ENCODE results near the gene FANCC. TPM values are rescaled to one million over a fixed set of nuclear protein-coding genes. Genes with fewer than 3 reads are reported as not detected.
A peak's percentile ranks its signal among the peaks of the same experiment; 100 is the strongest.

The FANCC gene
- total RNA-seq, 4 donors from 2014 or later: 13.8 to 32.2 (median 21.4) TPM

- peaks cover 0 to 9% (median 0%) of the 10 kb centered on the region in 4 donors for H3K4me1 ChIP-seq
- TF ChIP-seq CTCF (IDR thresholded peaks at IDR 0.05): no peak
- no peak for TF ChIP-seq POLR2A (IDR thresholded peaks at IDR 0.05)
- DNase-seq: no peak
- no peaks in the 10 kb centered on the region for H3K27me3 ChIP-seq
- no peaks in the 10 kb centered on the region for H3K36me3 ChIP-seq
- no peak overlapping the region for H3K27ac ChIP-seq
- no peaks in the 10 kb centered on the region for H3K9me3 ChIP-seq
- no peak overlapping the region for H3K4me3 ChIP-seq
These were observed 131.6 kb downstream of the FANCC start for GRCh38 chr9:95185956-95186355.

GRCh38 chr9:95182854-95183563 lies 134.5 kb downstream of the FANCC start:
- H3K27ac ChIP-seq: no peak overlapping the region
- no peaks in the 10 kb centered on the region for H3K4me1 ChIP-seq
- no peaks in the 10 kb centered on the region for H3K9me3 ChIP-seq
- no peaks in the 10 kb centered on the region for H3K27me3 ChIP-seq
- TF ChIP-seq CTCF (IDR thresholded peaks at IDR 0.05): no peak
- TF ChIP-seq POLR2A (IDR thresholded peaks at IDR 0.05): no peak
- no peak overlapping the region for H3K4me3 ChIP-seq
- DNase-seq: no peak
- H3K36me3 ChIP-seq: no peaks in the 10 kb centered on the region

GRCh38 chr9:95181835-95182234 lies 135.7 kb downstream of the FANCC start:
- DNase-seq: no peak
- TF ChIP-seq CTCF (IDR thresholded peaks at IDR 0.05) (no peak), POLR2A (IDR thresholded peaks at IDR 0.05) (no peak)
- Histone ChIP-seq H3K27me3 (no peaks in the 10 kb centered on the region), H3K4me1 (no peaks in the 10 kb centered on the region), H3K4me3 (no peak overlapping the region), H3K27ac (no peak overlapping the region), H3K9me3 (no peaks in the 10 kb centered on the region), H3K36me3 (no peaks in the 10 kb centered on the region)

- H3K27ac ChIP-seq: no peak overlapping the region
- H3K4me1 ChIP-seq: no peaks in the 10 kb centered on the region
- DNase-seq: no peak
- H3K27me3 ChIP-seq: no peaks in the 10 kb centered on the region
- no peaks in the 10 kb centered on the region for H3K36me3 ChIP-seq
- TF ChIP-seq CTCF (IDR thresholded peaks at IDR 0.05) (peak; percentile 15 to 66 (median 32)), POLR2A (IDR thresholded peaks at IDR 0.05) (no peak)
- no peaks in the 10 kb centered on the region for H3K9me3 ChIP-seq
- no peak overlapping the region for H3K4me3 ChIP-seq
These were observed 136.2 kb downstream of the FANCC start for GRCh38 chr9:95181226-95181818.

- H3K4me1 ChIP-seq: no peaks in the 10 kb centered on the region
- H3K27me3 ChIP-seq: no peaks in the 10 kb centered on the region
- no peak for TF ChIP-seq CTCF (IDR thresholded peaks at IDR 0.05)
- no peaks in the 10 kb centered on the region for H3K36me3 ChIP-seq
- no peak overlapping the region for H3K27ac ChIP-seq
- DNase-seq: no peak
- H3K4me3 ChIP-seq: no peak overlapping the region
- no peaks in the 10 kb centered on the region for H3K9me3 ChIP-seq
These were observed 139.9 kb downstream of the FANCC start for GRCh38 chr9:95177617-95178016.
